GM12864 (cell line): Measurements from ENCODE around the gene ZDHHC8.

Source experiments
- DNase-seq: peaks from one replicate; pipeline ENCODE4 v3.0.0-alpha.2; 2011; ENCODE audit warnings: low read depth
- H3K4me3 ChIP-seq: 2 replicates; pipeline ENCODE4 v1.5.1; 2011; ENCODE audit warnings: mild to moderate bottlenecking, low read depth, low read length, control low read depth
- CTCF ChIP-seq: IDR thresholded peaks from 2 replicates; pipeline ENCODE4 v1.5.1; 2011; ENCODE audit warnings: low read depth, mild to moderate bottlenecking, moderate library complexity, low read length, control low read depth, inconsistent platforms; ENCODE audit errors: missing control alignments

Gene ZDHHC8

GRCh38 chr22:20137671-20138416 lies 6.2 kb downstream of the ZDHHC8 start:
- TF ChIP-seq CTCF, result no peak
- no peak for DNase-seq
- no peak overlapping the region for H3K4me3 ChIP-seq

- no peak for DNase-seq
- no peak overlapping the region for H3K4me3 ChIP-seq
- TF ChIP-seq CTCF, result no peak
Observed at GRCh38 chr22:20138417-20138738, 6.8 kb downstream of the ZDHHC8 start.

GRCh38 chr22:20138868-20139267 lies 7.3 kb downstream of the ZDHHC8 start:
- TF ChIP-seq CTCF, result no peak

GRCh38 chr22:20139391-20140106 lies 7.9 kb downstream of the ZDHHC8 start:
- H3K4me3 ChIP-seq, result no peak overlapping the region
- no peak for DNase-seq
- TF ChIP-seq CTCF, result no peak

More at GRCh38 chr22:20138868-20139267, 7.3 kb downstream of the ZDHHC8 start:
- no peak for DNase-seq
- no peak overlapping the region for H3K4me3 ChIP-seq

- no peak overlapping the region for H3K4me3 ChIP-seq
- no peak for TF ChIP-seq CTCF
- no peak for DNase-seq
Observed at GRCh38 chr22:20140107-20140445, 8.5 kb downstream of the ZDHHC8 start.

- TF ChIP-seq CTCF, result no peak
- H3K4me3 ChIP-seq, result no peak overlapping the region
- DNase-seq, result no peak
Observed at GRCh38 chr22:20140521-20140964, 8.9 kb downstream of the ZDHHC8 start.
